GM23248 (cell line): ENCODE measurements around the gene FOXE3.

Source experiments
- EZH2 ChIP-seq: fragments of 200-600 bp; sonication (generic); IDR thresholded peaks from 2 replicates; pipeline ENCODE4 v1.6.1; 2018; ENCODE audit warnings: antibody characterized with exemption, mild to moderate bottlenecking; ENCODE audit not compliant: insufficient read depth, poor library complexity, severe bottlenecking
- EZH2phosphoT487 ChIP-seq: fragments of 200-600 bp; sonication (generic); IDR thresholded peaks from 2 replicates; pipeline ENCODE4 v1.6.1; 2018; ENCODE audit warnings: antibody characterized with exemption, moderate library complexity, mild to moderate bottlenecking, low read depth; ENCODE audit not compliant: insufficient read depth

- TF ChIP-seq EZH2phosphoT487 (no peak), EZH2 (no peak)
These were observed 459 bp downstream of the FOXE3 start for GRCh38 chr1:47416319-47417169.
